ENCODE measurements around the gene RNF5.

DNA sequence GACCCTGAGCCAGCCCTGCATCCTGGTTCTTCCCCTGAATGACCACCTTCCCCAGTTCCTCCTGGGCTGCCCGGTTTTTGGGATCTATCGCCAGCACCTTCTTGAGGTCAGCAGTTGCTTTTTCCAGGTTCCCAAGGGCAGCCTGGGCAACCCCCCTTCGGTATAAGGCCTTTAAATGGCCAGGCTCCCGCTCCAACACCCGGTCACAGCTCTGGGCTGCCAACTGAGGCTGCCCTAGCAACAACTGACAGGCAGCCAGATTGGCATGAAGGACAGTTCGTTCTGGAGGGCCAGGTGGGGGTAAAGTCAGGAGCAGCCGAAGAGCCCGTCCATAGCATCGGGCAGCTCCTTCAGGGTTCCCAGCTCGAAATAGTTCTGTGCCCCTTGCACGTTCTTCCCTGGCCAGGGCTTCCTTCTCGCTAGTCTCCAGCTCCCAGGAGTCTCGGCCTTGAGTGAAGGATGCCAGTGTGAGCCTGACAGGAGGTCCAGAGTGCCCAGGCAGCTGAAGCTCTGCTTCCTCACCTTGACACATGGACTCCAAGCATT, 49.4 kb upstream of the RNF5 start:
- TF ChIP-seq POLR2A (IDR thresholded peaks at IDR 0.05; ENCODE audit: low read depth, low read length): no peak
- TF ChIP-seq, protein P1, sequence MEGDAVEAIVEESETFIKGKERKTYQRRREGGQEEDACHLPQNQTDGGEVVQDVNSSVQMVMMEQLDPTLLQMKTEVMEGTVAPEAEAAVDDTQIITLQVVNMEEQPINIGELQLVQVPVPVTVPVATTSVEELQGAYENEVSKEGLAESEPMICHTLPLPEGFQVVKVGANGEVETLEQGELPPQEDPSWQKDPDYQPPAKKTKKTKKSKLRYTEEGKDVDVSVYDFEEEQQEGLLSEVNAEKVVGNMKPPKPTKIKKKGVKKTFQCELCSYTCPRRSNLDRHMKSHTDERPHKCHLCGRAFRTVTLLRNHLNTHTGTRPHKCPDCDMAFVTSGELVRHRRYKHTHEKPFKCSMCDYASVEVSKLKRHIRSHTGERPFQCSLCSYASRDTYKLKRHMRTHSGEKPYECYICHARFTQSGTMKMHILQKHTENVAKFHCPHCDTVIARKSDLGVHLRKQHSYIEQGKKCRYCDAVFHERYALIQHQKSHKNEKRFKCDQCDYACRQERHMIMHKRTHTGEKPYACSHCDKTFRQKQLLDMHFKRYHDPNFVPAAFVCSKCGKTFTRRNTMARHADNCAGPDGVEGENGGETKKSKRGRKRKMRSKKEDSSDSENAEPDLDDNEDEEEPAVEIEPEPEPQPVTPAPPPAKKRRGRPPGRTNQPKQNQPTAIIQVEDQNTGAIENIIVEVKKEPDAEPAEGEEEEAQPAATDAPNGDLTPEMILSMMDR (conservative IDR thresholded peaks at IDR 0.05; ENCODE audit: low read depth, low read length): no peak
- TF ChIP-seq RAD21 (IDR thresholded peaks at IDR 0.05; ENCODE audit: low read length): no peak
- TF ChIP-seq, protein P2, sequence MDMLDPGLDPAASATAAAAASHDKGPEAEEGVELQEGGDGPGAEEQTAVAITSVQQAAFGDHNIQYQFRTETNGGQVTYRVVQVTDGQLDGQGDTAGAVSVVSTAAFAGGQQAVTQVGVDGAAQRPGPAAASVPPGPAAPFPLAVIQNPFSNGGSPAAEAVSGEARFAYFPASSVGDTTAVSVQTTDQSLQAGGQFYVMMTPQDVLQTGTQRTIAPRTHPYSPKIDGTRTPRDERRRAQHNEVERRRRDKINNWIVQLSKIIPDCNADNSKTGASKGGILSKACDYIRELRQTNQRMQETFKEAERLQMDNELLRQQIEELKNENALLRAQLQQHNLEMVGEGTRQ (IDR thresholded peaks at IDR 0.05; ENCODE audit: low read depth, low read length): no peak
- no peak for TF ChIP-seq BHLHE40 (IDR thresholded peaks at IDR 0.05; ENCODE audit: low read depth, low read length)
- no peak for TF ChIP-seq CEBPB (IDR thresholded peaks at IDR 0.05; ENCODE audit: low read depth, low read length)
- TF ChIP-seq RFX5 (IDR thresholded peaks at IDR 0.05; ENCODE audit: low read depth, low read length): no peak

All from IMR-90 (cell line).